HG03460 (cell line): Measurements from ENCODE around the gene ZNF580.

Source experiments
- ATAC-seq: cut with Tn5 transposase; IDR thresholded peaks from one replicate; pipeline ENCODE4 v1.9.1; 2021; ENCODE audit not compliant: unreplicated experiment

Gene ZNF580

DNA sequence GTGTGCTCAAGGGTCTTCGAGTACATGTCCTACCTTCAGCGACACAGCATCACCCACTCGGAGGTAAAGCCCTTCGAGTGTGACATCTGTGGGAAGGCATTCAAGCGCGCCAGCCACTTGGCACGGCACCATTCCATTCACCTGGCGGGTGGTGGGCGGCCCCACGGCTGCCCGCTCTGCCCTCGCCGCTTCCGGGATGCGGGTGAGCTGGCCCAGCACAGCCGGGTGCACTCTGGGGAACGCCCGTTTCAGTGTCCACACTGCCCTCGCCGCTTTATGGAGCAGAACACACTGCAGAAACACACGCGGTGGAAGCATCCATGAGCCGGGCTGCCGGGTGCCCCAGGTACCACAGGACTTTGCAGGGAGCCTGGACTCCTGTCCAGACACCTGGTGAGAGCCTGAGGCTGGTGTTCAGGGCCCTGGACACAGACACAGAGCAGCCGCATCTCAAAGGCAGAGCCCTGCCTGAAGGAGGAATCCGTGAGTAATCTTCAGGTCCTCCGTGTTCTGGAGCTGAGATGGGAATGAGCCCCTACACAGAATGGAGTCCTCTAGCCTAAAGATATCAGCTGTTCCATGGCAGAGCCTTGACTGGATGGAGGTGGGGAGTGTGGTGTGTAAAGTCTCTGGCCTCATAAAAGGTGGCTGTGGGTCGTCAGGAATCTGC is 4.2 kb downstream of the ZNF580 start:
- no peak for ATAC-seq

DNA sequence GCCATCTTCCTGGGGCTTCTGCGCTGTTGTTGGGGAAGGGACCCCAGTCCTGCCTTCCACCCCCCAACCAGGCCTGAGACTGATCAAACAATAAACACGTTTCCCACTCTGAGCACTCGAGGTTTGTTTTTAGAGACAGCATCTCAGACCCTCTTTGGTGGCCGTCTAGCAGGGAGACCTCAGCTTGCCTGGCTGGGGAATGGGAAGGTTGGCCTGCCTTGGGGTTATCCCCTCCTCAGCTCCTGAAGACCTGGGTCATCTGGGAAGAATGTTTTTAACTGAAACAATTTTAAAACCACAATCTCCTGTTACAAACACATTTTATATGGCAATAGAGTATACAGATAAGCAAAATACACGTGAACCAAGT is 4.7 kb downstream of the ZNF580 start:
- ATAC-seq, result no peak

DNA sequence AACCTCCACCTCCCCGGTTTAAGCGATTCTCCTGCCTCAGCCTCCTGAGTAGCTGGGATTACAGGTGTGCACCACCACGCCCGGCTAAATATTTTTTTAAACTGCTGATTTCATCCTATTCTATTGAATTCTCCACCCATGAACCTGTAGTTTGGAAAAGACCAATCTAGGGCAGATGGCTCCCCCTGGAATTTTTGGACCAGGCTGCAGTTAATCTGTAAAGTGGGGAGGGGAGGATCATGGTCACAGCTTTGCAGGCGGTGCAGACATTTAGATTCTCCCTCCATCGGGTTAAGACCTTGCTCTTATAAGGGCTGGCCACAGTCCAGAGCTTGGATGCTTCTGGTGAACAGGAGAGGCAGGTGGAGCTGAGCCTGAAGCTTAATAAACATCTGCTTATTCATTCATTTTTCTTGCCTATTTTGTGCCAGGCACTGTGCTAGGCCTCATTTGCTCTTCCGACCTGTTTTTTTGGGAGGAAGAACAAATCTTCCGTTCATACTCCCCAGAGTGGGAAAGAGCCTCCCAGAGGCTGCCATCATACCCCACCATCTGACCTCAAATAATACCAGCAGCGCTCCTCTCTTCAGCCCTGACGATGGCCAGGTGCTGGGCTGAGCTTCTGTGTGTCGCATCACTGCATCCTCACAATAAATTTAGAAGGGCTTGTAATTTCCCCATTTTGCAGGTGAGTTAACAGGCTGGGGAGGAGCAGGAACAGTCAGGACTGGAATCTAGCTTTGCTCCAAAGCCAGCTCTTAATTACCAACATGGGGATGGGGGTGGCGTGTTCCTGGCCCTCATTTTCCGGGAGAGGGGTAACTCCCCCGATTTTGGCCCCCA is 6.3 kb downstream of the ZNF580 start:
- ATAC-seq, result no peak

DNA sequence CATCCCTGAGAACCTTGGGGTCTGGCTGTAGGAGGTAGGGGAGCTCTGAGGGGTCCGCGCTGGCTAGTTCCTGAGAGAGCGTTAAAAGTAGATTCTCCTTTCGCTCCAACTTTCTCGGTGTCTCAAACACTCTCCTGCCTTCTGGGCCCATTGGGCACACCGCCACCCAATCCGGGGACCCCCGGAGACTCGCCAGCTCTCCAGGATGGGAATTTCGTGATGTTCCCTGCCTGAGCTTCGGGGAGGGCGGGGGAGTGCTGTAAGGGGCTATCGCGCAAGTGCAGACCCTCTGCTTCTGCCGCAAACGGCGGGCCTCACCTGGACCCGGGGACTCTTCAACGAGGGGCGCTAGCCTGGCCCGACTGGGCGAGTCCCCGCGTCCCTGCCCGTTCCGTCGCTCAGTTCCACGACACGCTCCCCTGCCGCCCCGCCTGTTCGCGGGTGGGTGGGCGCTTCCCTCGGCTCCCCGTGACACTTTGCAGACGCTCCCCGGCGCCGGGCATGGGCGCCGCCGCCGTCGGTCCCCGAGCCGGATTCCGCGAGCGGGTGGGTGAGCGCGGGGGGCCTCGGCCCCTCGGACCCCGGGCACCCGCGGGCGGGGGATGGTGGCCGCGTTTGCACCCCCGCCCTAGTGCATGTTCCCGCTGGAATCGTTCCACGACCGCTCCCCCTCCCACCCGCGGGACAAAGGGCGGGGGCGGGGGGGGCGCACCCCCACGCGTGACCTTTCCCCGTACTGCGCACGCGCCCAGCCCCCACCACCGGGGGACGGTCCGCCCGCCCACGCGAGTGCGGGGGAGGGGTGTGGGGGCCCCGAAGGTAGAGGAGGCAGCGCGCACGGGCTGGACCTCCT is 7.2 kb downstream of the ZNF580 start, which contains the start of gene CCDC106:
Gene CCDC106, plus strand, starts transcription at position 481 of the 853 bp plus-strand sequence. CDS start 835 bp downstream, outside the sequence.
- peak; percentile 37 for ATAC-seq

DNA sequence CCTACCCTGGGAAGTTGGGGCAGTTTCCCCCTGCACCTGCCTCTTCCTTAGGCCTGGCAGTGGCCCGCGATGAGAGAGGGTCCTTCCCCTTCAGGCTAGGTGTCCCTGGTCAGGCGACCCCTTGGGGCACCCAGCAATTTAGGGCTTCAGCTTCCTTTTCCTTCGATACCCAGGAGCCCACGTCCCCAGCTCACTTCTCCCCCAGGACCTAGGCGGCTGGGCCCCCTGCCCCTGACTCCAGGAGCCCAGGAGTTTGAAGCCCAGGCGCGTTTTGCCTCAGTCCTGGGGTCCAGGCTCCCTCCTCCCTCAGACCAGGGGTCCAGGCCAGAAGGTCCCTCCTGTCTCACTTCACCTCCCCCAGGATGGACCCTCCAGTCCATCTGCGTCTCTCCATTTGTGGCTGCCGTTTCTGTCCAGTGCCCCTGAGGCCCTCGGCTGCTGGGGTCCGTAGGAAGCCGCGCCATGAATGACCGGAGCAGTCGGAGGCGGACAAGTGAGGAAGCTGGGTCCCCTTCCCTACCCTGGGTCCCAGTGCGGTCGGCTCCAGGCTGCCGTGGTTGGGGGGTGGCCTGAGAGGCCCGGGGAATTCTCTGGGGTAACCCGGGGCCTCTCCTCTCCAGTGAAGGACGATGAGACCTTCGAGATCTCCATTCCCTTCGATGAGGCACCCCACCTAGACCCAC is 7.9 kb downstream of the ZNF580 start:
- ATAC-seq, result no peak

DNA sequence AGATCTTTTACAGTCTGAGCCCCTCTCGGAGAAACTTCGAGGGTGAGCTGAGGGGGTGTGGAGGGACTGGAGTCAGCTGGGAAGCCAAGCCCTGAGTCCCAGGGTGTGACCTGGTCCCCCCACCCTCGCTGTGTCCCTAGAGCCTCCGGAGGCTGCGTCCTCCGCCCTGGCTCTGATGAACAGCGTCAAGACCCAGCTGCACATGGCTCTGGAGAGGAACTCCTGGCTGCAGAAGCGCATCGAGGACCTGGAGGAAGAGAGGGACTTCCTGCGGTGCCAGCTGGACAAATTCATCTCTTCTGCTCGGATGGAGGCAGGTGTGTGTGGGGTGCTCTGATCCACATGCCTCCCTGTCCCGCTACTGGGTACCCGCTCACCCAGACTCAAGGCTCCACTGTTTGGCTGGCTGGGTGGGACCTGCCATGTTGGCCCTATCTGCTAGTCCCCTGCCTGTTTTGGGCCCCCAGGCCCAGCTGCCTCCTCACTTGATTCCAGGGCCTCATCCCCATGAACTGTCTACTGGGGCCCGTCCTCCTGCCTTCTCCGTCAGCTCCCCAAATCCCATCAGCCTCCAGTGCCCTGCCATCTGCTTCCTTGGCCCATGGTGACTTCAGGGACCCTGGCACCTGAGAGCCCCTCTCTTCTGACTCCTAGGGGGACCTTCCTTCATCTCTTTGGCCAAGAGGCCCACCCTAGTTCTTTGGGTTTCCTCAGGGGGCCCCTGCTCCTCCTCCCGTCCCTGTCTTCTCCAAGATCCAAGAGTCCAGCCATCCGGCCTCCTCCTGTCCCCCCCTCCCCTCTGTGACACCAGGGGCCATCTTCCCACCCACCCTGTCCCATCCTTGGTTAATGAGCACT is 8.7 kb downstream of the ZNF580 start:
- ATAC-seq, result no peak

DNA sequence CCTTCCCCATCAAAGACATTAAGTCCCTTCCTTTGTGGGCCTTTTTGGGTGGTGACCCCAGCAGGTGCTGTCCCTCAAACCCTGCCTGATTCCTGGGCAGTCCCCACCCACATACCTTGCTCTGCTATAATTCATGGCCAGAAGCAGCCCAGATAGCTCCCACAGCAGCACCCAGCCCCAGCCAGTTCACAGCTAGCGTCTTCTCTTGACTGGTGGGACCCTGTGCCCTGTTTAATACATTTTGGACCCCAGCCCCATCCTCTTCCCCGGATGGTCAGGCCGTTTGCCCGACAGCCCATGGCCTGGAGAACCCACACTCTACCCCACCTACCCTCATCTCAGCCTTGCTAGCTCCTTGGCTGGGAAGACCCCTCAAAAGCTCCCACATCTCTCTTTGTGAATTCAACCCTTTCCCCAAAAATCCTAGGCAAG is 9.3 kb downstream of the ZNF580 start:
- no peak for ATAC-seq

DNA sequence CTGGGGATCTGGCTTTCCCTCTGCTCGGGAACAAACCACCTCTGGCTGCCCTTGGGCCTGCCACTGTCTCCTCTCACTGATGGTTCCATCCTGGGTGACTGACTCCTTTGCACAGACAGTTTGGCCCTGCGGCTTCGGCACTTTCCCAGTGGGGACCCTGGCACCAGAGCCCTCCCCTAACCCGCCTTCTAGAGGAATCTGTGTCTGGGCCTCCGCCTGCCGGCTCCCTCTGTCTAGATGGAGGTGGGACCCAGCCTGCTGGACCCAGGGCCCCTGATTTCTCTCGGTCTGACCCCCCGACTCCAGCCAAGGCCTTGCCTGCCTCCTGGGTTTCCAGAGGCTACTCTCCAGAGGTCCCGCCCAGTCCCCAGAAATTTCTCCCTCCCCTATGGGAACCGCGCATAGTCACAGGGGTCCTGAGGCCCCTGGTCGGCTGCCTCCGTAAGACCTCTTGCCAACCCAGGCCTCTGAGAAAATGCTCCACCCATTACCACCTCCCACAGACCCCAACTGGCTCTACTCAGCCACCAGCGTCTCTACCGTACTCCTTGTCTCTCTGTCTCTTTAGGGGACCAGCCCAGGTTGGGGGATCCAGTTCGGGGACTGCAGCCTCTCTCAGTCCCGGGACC is 9.9 kb downstream of the ZNF580 start:
- no peak for ATAC-seq

DNA sequence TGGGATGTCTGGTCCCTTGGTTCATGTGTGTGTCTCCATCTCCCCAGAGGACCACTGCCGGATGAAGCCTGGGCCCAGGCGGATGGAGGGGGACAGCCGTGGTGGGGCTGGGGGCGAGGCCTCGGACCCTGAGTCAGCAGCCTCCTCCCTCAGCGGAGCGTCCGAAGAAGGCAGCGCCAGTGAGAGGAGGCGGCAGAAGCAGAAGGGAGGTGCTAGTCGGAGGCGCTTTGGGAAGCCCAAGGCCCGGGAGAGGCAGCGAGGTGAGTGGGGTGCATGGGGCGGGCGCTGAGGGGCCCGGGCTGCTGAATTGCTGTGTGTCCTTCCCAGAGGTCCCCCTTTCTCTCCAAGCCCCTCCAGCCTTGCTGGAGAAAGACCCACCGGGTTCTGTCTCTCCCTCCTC is 10.4 kb downstream of the ZNF580 start:
- ATAC-seq, result no peak

DNA sequence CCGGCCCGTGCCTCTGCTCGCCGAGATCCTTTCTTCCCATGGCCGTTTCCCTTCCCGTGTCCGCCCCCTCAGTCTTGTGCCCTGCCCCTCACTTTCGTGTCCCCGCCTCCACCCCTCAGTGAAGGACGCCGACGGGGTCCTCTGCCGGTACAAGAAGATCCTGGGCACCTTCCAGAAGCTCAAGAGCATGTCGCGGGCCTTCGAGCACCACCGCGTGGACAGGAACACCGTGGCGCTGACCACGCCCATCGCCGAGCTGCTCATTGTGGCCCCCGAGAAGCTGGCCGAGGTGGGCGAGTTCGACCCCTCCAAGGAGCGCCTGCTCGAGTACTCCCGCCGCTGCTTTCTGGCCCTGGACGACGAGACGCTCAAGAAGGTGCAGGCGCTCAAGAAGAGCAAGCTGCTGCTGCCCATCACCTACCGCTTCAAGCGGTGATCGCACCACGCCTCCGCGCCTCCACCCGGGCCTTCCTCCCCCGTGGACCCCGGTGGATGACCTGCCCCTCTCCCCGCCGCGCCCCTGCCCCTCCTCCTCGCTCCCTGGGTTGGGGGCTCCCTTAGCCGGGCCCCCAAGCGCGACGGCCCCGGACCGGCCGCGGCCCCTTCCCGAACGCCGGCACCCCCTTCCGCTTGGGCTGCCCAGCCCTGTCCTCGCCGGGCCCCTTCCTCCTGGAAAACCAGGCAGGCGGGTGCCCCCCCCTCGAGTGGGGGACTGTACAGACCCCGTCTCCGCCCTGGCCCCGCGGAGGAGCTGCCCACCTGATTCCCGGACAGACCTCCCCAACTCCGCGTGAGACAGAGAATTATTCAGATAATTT is 11.7 kb downstream of the ZNF580 start:
- ATAC-seq, result no peak

DNA sequence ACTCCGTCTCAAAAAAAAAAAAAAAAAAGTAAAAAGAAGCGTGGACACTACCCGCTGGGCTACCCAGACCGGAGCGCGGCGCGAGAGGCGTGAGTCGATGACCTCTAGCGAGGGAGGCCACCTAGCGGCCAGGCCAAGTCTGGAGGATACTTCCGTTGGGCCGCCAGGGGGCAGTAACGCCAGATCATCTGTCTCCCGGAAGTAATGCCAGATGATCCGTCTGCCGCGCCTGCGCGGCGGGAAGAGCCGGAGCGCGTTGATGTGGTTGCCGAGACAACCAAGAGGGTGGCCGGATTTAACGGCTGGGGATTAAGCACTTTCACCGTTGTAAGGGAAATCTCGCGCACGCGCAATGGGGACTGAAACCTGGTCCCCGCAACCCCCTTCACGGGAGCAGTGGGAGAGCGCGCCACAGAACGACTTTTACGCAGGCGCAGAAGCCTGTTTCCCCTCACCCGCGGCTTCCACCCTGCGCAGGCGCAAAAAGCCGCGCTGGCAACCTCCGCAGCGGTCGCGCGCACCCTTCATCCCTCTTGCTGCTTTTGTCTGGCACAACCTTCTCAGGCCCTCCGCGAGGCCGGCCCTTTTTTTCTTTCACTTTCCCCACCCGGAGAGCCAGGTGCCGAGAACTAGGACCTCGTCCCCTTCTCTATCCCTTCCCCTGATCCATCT is 13.0 kb downstream of the ZNF580 start:
- ATAC-seq, result peak; percentile 34

DNA sequence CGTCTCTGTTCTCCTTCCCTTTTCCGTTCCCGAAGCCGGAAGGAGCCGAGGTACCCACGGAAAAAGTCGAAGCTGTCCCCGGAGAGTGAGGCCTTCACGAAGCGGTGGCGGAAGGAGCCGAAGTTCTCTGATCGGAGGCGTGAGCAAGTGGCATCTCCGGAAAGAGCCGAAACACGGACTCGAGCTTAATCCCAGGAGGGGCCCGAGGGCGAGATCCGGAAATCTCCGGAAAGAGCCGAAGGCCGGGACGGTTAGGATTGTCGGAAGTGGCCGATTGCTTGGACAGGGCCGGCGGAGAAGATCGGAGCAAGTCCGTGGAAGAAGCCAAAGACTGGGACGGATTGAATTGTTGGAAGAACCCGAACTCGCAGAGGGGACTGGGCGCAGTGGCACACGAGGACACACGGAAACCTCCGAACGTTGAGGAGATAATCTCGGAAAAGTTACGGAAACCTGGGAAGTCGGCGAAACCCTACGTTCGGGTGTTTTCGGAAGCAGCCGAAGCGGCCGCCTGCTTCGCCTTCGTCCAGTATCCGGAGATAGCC is 13.6 kb downstream of the ZNF580 start:
- peak; percentile 48 for ATAC-seq

DNA sequence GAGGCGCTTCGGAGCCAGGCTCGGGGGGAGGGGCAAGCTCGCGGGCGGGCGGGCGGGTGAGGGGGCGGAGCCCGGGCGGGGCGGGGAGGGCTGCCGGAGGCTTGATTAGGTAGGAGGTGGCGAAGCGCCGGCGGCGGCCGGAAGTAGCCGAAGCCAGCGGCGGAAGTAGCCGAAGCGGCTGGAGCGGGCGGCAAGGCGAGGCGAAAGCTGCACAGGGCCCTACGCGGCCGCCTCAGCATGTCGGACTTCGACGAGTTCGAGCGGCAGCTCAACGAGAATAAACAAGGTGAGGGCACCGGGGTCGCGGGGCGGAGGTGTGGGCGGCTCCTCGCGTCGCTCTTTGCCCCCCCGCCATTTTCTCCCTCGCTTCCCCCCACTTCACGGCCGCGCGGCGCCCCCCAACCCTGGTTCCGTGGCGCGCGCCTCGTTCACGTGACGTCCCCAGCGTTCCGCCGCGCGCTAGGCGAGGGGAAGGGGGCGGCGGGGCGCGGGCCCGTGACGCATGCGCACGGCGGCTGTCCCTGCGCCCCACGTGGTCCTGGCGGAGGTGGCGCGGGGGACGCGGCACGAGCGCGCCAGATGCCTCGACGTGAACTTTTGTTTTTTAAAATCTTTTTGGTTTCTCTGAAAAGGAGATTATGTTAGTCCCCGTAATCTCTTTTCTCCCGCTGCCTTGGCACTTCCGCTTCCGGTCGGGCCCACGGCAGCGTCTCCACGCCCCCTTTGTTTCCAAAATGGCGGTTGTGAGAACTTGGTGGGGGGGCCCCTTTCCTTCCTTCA is 14.3 kb downstream of the ZNF580 start, which contains the start of gene U2AF2:
Gene U2AF2, plus strand, starts transcription at position 168 of the 780 bp plus-strand sequence. Its CDS starts 70 bp downstream, at position 238.
- peak; percentile 22 for ATAC-seq

DNA sequence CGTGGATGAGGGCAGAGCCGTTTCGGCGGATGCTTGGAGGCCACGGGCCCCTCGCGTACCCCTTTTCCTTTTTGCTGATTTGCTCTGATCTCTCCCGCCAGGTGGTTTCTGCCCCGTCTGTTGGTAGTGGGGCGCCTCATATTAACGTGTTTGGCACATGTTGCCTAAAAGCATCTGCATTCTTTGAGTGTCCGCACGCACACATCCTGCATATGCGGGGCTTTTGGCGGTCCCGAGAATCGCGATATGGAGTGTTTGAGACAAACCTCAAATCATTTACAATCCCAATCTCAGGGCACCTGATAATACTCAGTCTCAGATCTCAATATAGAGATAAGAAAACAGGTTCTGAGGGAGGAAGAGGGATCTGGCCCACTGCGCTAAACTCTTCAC is 14.8 kb downstream of the ZNF580 start:
- no peak for ATAC-seq

DNA sequence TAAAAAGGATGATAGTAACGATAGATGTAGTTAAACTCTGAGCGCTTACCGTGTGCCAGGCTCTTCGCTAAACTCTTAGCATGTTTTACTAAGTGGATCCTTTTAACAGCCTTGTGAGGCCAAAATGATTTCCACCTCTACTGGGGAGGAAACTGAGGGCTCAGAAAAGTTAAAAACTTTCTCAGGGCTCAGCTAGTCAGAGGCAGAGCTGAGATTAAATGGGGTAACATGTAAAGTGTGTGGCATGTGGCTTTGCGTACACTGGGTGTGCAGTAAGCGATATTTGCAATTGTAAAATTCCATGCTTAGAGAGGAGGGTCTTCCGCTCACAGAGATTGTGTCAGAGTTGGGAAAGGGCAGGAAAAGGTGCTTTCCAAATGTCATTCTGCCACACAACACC is 15.8 kb downstream of the ZNF580 start:
- no peak for ATAC-seq

DNA sequence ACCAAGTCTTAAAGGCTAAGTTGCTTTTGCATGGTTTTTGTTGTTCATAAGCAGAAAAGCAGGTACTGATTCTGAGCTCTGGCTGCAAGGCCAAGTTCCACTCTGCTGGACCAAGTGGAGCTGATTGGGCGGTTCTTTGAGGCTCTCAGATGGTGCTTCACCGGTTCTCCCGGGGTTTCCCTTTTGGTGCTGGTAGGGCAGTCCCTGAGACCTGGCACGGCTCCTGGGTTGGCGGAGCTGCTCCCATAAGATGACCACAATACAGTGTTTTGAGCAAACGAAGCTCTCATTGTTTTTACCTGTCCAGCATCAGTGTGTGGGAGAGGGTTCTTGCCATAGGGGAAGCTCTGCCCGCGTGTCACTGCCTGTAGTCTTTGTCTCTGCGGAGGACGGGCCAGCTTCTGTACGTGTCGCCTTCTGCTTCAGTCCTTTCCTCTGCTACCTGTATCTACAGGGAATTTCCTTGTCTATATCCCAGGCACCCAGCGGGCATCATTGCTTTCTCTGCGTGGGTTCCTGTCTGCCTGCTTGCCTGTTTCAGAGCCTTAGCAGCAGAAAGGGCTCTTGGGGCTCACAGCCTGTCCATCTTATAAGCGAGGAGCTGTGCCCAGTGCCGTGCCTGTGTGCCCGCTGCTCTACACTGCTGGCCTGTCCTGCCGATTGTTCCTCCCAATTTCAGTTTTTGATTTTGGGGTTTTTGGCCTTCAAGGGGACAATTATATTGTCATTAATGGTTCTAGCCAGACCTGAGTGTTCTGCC is 16.4 kb downstream of the ZNF580 start:
- no peak for ATAC-seq
